Uterus (tissue), 4 donors: ENCODE data around the gene CRIP1. TPM values are rescaled to one million over a fixed set of nuclear protein-coding genes. Genes with fewer than 3 reads are reported as not detected.
A peak's percentile ranks its signal among the peaks of the same experiment; 100 is the strongest.

Source experiments
- DNase-seq, 2 donors: peaks; one replicate each; pipeline ENCODE4 v3.0.0-alpha.2; 2019 to 2020
- H3K27ac ChIP-seq, 2 donors: fragments of 200-600 bp; sonication (generic); 1 replicate in 1 of 2; 2 replicates in 1 of 2; pipeline ENCODE4 v1.5.1; 2016 to 2018
- H3K27me3 ChIP-seq, 2 donors: fragments of 200-600 bp; sonication (generic); one replicate each; pipeline ENCODE4 v1.5.1; 2018 to 2019; ENCODE audit warnings: control low read depth in 1 of 2
- H3K36me3 ChIP-seq, 2 donors: fragments of 200-600 bp; sonication (generic); one replicate each; pipeline ENCODE4 v1.5.1; 2019; ENCODE audit warnings: control low read depth in 1 of 2
- H3K4me1 ChIP-seq, 2 donors: fragments of 200-600 bp; sonication (generic); one replicate each; pipeline ENCODE4 v1.5.1; 2018 to 2019; ENCODE audit warnings: control low read depth in 1 of 2
- H3K4me3 ChIP-seq, 2 donors: fragments of 200-600 bp; sonication (generic); 1 replicate in 1 of 2; 2 replicates in 1 of 2; pipeline ENCODE4 v1.5.1; 2018 to 2019; ENCODE audit warnings: mild to moderate bottlenecking in 1 of 2
- H3K9me3 ChIP-seq, 2 donors: fragments of 200-600 bp; sonication (generic); one replicate each; pipeline ENCODE4 v1.5.1; 2019; ENCODE audit warnings: control low read depth in 1 of 2
- POLR2A ChIP-seq, 2 donors: fragments of 450-650 bp; IDR thresholded peaks; one replicate each; pipeline ENCODE4 v1.6.1; 2016; ENCODE audit warnings: antibody characterized with exemption in 2 of 2, mild to moderate bottlenecking in 1 of 2, moderate library complexity in 1 of 2
- intact Hi-C: fragments of 100-400 bp; cut with DNase I; formaldehyde crosslinking; loops from one replicate; pipeline ENCODE4 v1.15.1; 2023; ENCODE audit warnings: low total_unique reads
- total RNA-seq, 4 donors: library from RNA; depleted of rRNA in 3 of 4; stranded (reverse); fragments of >200 nt in 3 of 4; gene quantifications; one replicate each; pipeline versions ENCODE4 v1.1.0 to v1.2.4, GENCODE V29; 2014 to 2023
- TF ChIP-seq, protein P1 (sequence below), 4 experiments: fragments of 200-600 bp in 2 of 4; fragments of 450-650 bp in 2 of 4; sonication (generic) in 2 of 4; IDR thresholded peaks; one replicate each; pipeline ENCODE4 v1.5.1; 2016 to 2019; ENCODE audit warnings: antibody characterized with exemption in 4 of 4, mild to moderate bottlenecking in 2 of 4, moderate library complexity in 1 of 4
- donor health status: DM: yes; HTN: yes; CAD: no.

The CRIP1 gene, protein sequence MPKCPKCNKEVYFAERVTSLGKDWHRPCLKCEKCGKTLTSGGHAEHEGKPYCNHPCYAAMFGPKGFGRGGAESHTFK
- total RNA-seq: 10 to 100 TPM in 3 of 4 donors, under 1 TPM in 1; 0.51 to 64.7 (median 34.4) TPM

DNA sequence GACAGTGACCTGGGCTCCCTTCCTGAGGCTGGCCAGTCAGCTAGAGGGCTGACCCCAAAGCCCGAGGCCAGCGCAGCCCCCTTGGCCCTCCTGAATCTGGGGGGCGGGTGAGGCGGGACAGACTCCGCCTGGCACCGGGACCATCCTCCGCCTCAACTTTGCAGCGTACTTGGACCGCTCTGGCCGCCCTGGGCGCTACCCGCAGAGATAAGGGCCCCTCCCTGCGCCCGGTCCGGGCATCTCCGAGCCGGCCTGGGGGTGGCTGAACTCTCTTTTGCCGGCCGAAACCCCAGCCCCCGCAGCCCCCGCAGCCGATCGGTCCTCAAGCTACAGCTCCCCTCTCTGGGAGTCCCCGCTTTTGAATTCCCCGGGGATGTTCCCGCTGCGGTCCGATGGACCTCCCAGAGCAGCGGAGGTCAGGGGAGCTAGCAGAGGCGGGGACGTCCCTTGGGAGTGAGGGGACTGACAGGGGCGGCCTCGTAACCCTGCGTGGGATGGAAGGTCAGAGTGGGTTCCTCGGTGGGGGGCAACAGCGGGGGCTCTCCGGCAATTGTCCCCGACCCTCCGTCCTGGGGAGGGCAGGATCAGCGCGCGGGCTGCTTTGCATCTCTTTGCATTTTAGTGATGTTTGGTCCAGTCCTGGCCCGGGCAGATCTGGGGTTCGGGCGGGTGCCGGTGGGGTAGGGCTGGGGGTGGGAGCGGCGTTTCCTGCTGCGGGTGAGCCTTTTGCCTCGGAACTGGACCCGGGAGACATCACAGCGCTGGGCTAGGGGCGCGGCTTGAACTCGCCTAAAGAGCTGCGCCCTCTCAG lies at the start of gene CRIP1:
TSS of gene CRIP1 (plus strand) at position 724 of the 811 bp plus-strand sequence. CDS start 374 bp downstream, outside the sequence.
- Histone ChIP-seq H3K36me3 (no peaks in the 10 kb centered on the region), H3K27ac (peak within 1 kb of the TSS; percentile 72 to 78), H3K27me3 (peaks cover 0 to 5% of the 10 kb centered on the region in 2 donors), H3K4me3 (peak within 1 kb of the TSS; percentile 24 to 32), H3K4me1 (peaks cover 0 to 50% of the 10 kb centered on the region in 2 donors), H3K9me3 (no peaks in the 10 kb centered on the region)
- TF ChIP-seq POLR2A (IDR thresholded peaks at IDR 0.05): no peak
- TF ChIP-seq, protein P1, sequence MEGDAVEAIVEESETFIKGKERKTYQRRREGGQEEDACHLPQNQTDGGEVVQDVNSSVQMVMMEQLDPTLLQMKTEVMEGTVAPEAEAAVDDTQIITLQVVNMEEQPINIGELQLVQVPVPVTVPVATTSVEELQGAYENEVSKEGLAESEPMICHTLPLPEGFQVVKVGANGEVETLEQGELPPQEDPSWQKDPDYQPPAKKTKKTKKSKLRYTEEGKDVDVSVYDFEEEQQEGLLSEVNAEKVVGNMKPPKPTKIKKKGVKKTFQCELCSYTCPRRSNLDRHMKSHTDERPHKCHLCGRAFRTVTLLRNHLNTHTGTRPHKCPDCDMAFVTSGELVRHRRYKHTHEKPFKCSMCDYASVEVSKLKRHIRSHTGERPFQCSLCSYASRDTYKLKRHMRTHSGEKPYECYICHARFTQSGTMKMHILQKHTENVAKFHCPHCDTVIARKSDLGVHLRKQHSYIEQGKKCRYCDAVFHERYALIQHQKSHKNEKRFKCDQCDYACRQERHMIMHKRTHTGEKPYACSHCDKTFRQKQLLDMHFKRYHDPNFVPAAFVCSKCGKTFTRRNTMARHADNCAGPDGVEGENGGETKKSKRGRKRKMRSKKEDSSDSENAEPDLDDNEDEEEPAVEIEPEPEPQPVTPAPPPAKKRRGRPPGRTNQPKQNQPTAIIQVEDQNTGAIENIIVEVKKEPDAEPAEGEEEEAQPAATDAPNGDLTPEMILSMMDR (IDR thresholded peaks at IDR 0.05): no peak
- DNase-seq: no peak
- intact Hi-C loops: no loop called here

GRCh38 chr14:105436891-105437722 lies 49.6 kb upstream of the CRIP1 start:
- TF ChIP-seq POLR2A (IDR thresholded peaks at IDR 0.05): no peak
- TF ChIP-seq, protein P1 (IDR thresholded peaks at IDR 0.05): no peak
- no peak for DNase-seq
- intact Hi-C loops: no loop called here
- Histone ChIP-seq H3K27ac (no peak overlapping the region), H3K9me3 (no peaks in the 10 kb centered on the region), H3K4me1 (no peaks in the 10 kb centered on the region), H3K4me3 (no peak overlapping the region), H3K27me3 (no peaks in the 10 kb centered on the region), H3K36me3 (no peaks in the 10 kb centered on the region)

DNA sequence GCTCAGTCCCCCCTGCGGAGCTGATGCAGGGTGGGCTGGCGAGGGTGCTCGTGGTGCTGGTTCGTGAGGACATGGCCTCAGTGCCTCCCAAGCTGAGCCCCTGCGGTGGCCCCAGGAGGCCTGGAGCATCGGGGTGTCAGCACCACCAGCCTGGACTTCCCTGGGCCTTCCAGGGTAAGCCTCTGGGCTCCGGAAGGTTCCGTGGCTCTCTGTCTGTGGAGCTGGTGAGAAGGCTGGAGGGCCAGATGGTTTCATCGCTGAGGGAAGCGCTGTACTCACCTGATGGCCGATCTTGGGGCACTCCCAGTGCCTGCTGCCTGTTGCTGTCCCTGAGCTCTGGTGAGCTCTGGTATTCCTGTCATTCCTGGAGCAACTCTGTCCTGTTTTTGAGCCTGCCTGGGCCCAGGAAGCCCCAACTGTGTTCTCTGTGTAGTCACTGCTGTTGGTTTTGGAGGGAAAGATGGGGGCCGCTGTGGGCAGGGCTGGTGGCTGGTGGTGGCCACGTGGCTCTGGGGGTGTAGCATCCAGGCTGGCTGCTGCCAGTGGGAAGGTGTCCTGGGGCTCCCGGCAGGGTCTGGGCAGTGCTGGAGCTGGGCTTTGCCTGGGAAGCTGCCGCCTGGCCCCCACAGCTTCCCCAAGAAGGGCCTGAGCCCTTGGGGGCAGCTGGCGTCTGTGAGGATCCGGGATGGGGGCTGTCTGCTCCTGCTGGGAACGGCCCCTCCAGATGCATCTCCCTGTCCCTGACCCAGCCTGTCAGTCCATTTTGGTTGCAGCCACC lies 48.8 kb upstream of the CRIP1 start:
- DNase-seq: no peak
- Histone ChIP-seq H3K4me1 (no peaks in the 10 kb centered on the region), H3K27ac (no peak overlapping the region), H3K36me3 (no peaks in the 10 kb centered on the region), H3K9me3 (no peaks in the 10 kb centered on the region), H3K27me3 (no peaks in the 10 kb centered on the region), H3K4me3 (no peak overlapping the region)
- TF ChIP-seq, protein P1 (IDR thresholded peaks at IDR 0.05): no peak
- TF ChIP-seq POLR2A (IDR thresholded peaks at IDR 0.05): no peak
- intact Hi-C loops: no loop called here

DNA sequence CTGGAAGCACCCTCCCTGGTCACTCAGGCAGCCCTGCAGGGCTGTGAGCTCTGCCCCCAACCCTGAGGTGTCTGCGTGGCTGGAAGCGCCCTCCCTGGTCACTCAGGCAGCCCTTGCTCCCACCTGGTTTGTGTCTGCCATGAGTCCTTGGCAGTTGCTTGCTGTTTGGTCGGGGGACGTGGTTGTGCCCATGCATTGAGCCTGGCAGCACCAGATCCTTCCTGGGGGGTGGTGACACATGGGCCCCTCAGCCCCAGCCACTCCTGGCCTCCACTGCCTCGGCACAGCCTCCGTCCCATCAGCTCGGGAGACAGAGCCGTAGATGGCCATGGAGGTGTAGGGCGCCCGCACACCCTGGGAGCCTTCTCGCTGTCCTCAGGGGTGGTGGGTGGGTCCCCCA lies 47.5 kb upstream of the CRIP1 start:
- H3K36me3 ChIP-seq: no peaks in the 10 kb centered on the region
- no peak for DNase-seq
- no peaks in the 10 kb centered on the region for H3K4me1 ChIP-seq
- H3K27ac ChIP-seq: no peak overlapping the region
- H3K27me3 ChIP-seq: no peaks in the 10 kb centered on the region
- no peak overlapping the region for H3K4me3 ChIP-seq
- intact Hi-C loops: no loop called here
- TF ChIP-seq POLR2A (IDR thresholded peaks at IDR 0.05): no peak
- TF ChIP-seq, protein P1 (IDR thresholded peaks at IDR 0.05): no peak
- no peaks in the 10 kb centered on the region for H3K9me3 ChIP-seq
